GM19240 (cell line): ENCODE results near the gene DPEP2NB.
"Not testable (repeated sequence)": the region's sequence is repeated elsewhere in the genome, so short reads cannot be mapped to it uniquely, and the experiment has no call there.

Experiments used
- DNase-seq: peaks from one replicate; pipeline ENCODE4 v3.0.0; 2011; ENCODE audit warnings: low spot score; ENCODE audit not compliant: insufficient read length

DPEP2NB gene

GRCh38 chr16:68013440-68013839 lies 2.3 kb downstream of the DPEP2NB start:
- no peak for DNase-seq

GRCh38 chr16:68009872-68010271 lies 5.8 kb downstream of the DPEP2NB start:
- DNase-seq, result not testable (repeated sequence)

- no peak for DNase-seq
Observed at GRCh38 chr16:68009157-68009735, 6.5 kb downstream of the DPEP2NB start.

- no peak for DNase-seq
Observed at GRCh38 chr16:68005786-68006286, 9.9 kb downstream of the DPEP2NB start.

GRCh38 chr16:68005211-68005610 lies 10.5 kb downstream of the DPEP2NB start:
- DNase-seq, result no peak

- no peak for DNase-seq
Observed at GRCh38 chr16:68003031-68003430, 12.7 kb downstream of the DPEP2NB start.

- no peak for DNase-seq
Observed at GRCh38 chr16:68000450-68000849, 15.3 kb downstream of the DPEP2NB start.

GRCh38 chr16:67999985-68000384 lies 15.7 kb downstream of the DPEP2NB start:
- DNase-seq, result no peak

GRCh38 chr16:67998779-67999688 lies 16.7 kb downstream of the DPEP2NB start, which contains the start of gene DPEP2:
Gene DPEP2, minus strand, starts transcription at chr16:67999484. Its CDS starts 6,272 bp downstream, at chr16:67993212.
- not testable (repeated sequence) for DNase-seq

- DNase-seq, result not testable (repeated sequence)
Observed at GRCh38 chr16:67998231-67998778, 17.4 kb downstream of the DPEP2NB start.

- no peak for DNase-seq
Observed at GRCh38 chr16:67996666-67997065, 19.0 kb downstream of the DPEP2NB start.

- DNase-seq, result no peak
Observed at GRCh38 chr16:67995423-67995822, 20.3 kb downstream of the DPEP2NB start.

GRCh38 chr16:67994040-67994408 lies 21.7 kb downstream of the DPEP2NB start:
- DNase-seq, result not testable (repeated sequence)

GRCh38 chr16:67993207-67994039 lies 22.3 kb downstream of the DPEP2NB start:
- peak; percentile 82 for DNase-seq

GRCh38 chr16:67992661-67993206 lies 23.0 kb downstream of the DPEP2NB start:
- no peak for DNase-seq

- no peak for DNase-seq
Observed at GRCh38 chr16:67990018-67990386, 25.7 kb downstream of the DPEP2NB start.

- no peak for DNase-seq
Observed at GRCh38 chr16:67989322-67990017, 26.2 kb downstream of the DPEP2NB start.

GRCh38 chr16:67988675-67989074 lies 27.0 kb downstream of the DPEP2NB start:
- DNase-seq, result no peak

GRCh38 chr16:67987460-67988160 lies 28.1 kb downstream of the DPEP2NB start:
- no peak for DNase-seq

GRCh38 chr16:67986949-67987348 lies 28.8 kb downstream of the DPEP2NB start:
- DNase-seq, result no peak
